GM19452 (cell line): ENCODE data around the gene SHC3.

Source experiments
- ATAC-seq: cut with Tn5 transposase; IDR thresholded peaks from one replicate; pipeline ENCODE4 v1.9.1; 2021; ENCODE audit not compliant: unreplicated experiment

SHC3 gene

DNA sequence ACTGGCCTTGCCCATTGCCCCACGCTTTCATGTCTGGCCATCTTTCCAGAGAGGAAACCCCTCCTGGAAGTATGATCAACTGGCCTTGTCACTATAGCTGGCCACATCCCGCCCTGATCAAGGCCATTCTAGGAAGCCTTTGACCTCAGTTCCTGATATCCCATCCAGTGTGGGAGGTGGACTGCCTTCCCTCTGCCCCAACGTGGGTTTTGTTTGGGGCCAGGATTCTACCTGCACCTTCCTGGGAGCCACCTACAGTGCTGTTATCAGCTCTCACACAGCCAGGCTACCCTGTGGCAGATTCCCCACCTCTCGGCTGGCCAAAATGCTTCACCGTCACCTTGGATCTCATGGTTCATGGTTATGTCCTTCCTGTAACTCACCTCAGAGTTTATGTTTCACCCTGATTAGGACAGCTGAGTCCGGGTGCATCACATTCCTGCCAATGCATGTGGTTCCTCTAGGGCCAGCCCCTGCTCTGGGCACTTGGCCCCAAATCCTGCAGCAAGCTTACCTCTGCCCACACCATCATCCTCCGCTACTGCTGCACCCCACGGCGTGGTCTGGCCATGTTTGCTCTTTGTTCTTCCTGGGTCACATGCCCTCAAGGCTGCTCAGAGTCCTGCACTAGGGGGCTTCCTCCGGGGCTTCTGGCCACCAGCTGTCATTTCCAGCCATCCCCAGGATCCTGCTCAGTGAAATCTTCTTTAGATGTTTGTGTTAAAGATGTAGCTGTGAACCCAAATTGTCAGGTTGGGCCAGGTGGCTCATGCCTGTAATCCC is 211.5 kb downstream of the SHC3 start:
- ATAC-seq: no peak

DNA sequence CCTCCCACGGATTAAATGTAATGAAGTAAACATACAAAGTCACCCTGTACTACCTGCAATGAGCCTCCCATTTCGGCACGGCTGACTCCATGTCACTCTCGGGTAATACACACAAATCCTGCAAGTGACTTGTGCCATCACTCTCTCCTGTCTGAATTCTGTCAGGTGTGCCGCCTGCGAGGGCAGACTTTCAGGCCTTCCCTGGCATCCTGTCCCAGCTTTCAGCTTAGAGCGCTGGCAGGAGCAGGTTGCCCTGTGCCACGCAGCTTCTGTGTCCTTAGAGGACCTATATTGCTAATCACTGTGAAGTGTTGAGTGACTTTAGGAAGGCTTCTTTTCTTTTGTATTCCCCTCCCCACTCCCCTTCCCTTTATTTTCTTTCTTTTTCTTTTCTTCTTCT is 213.1 kb downstream of the SHC3 start:
- no peak for ATAC-seq

DNA sequence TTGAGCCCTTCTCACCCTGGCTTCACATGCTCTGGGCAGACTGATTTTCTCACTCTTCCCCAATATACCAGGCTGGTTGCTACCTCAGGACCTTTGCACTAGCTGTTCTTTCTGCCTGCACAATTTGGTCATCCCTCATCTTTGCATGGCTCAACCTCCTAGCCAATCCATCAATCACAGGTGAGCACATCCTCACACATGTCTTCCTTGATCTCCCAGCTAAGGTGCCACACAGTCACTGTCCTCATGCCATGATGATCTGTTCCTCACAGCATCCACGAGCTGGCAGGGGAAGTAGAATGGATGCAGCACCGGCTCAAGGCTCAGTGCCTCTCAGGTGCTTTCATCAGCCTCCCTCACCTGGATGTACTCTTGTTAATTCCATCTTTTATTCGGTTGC is 218.0 kb downstream of the SHC3 start:
- ATAC-seq: no peak

DNA sequence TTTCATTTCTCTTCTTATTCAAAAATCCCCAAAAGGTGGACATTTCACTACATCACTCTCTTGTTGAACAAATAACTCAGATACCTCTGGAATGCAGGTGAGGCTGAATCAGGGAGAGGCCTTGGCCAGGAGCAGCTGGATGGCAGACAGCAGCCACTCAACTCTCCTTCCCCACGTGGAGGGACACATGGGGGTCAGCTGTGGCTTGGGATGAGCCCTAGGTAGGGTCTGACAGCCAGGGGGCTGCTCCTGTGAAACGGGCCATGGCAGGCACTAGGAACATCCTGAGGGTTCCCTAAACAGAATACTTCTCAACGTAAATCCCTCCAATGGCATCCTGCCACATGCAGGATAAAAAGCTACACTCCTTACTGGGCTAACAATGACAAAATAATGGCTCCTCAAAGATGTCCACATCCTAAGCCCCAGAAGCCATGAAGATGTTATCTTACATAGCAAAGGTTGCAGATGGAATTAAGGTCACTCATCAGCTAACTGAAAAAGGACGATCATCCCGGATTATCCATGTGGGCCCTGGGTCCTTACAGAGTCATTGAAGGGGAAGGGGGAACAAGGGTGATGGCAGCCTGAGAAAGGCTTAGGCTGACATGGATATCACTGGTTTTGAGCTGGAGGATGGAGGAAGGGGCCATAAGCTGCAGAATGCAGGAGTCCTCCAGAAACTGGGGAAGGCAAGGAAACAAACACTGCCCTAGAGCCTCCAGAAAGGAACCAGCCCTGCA is 218.7 kb downstream of the SHC3 start:
- no peak for ATAC-seq

DNA sequence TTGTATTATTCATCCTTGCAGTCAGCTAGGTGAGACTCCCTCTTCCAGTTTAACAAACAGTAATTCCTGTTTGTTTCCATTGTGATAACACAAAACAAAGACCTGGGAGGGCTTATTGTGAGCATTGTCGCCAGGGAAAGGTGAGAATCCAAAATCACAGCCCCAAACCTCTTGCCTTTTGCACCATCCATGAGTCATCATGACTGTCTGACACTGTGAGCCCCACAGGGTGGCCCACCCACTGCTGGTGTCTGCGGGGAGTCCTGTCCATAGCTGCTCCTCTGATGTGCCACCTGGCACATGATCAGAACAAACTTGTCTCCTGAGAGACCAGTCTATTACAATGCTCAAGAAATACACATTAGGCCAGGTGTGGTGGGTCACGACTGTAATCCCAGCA is 221.1 kb downstream of the SHC3 start:
- no peak for ATAC-seq
